Putamen (tissue), 1 donor: ENCODE data around the gene SRRM5.
"Not testable (repeated sequence)": the region's sequence is repeated elsewhere in the genome, so short reads cannot be mapped to it uniquely, and the experiment has no call there.

Experiments used
- DNase-seq: peaks from one replicate; pipeline ENCODE4 v3.0.0-alpha.2; 2016; ENCODE audit warnings: low spot score

SRRM5 gene

GRCh38 chr19:43591904-43592772, 19.8 kb upstream of the SRRM5 start:
- DNase-seq = no peak

DNA sequence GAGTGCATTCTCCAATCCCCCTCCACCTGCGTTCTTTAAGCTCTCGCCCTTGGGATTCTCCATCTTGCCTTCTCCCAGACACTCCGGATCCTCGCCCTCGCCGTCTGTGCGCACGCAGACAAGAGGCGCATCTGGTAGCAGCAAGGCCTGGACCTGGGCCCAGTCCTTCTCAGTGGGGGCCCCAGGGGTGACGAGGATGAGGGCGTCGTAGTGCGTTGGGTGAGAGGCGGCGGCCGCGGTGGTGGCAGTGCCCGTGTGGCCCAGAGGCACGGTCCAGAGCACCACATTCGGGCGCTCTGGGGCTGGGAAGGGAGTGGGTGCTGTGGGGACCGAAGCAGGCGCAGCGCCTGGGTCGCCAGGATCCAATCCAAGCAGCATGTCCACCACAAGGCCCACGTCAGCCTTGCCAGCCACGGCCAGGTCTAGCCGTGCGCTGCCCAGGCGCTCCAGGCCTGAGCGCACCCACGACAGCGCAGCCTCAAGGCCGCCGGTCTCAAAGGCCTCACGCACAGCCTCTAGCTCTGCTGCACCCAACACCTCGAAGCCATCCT, 19.0 kb upstream of the SRRM5 start:
- DNase-seq = no peak

DNA sequence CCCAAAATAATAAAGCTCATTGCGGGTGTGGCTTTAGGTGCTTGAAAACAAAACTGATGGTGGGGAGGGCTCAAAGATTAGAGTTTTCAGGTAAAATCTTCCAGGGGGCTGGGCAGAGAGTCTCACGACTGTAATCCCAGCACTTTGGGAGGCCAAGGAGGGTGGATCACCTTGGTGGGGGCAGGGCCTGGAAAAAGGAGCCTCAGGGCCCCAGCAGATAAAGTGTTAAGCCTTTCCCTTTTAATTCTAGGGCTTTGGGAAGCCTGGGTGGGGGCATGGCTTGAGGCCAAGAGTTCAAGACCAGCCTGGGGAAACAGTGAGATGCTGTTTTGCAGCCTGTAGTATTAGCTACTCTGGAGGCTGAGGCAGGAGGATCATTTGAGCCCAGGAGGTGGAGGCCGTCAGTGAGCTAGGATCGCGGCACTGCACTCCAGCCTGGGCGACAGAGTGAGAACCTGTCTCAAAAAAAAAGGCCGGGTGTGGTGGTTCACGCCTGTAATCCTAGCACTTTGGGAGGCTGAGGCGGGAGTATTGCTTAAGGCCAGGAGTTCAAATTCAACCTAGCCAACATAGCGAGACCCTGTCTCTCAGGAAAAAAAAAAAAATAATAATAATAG, 17.7 kb upstream of the SRRM5 start:
- no peak for DNase-seq

- DNase-seq = peak; percentile 47
Observed at GRCh38 chr19:43594710-43595604, 16.9 kb upstream of the SRRM5 start.

- DNase-seq = no peak
Observed at GRCh38 chr19:43595605-43595998, 16.3 kb upstream of the SRRM5 start.

DNA sequence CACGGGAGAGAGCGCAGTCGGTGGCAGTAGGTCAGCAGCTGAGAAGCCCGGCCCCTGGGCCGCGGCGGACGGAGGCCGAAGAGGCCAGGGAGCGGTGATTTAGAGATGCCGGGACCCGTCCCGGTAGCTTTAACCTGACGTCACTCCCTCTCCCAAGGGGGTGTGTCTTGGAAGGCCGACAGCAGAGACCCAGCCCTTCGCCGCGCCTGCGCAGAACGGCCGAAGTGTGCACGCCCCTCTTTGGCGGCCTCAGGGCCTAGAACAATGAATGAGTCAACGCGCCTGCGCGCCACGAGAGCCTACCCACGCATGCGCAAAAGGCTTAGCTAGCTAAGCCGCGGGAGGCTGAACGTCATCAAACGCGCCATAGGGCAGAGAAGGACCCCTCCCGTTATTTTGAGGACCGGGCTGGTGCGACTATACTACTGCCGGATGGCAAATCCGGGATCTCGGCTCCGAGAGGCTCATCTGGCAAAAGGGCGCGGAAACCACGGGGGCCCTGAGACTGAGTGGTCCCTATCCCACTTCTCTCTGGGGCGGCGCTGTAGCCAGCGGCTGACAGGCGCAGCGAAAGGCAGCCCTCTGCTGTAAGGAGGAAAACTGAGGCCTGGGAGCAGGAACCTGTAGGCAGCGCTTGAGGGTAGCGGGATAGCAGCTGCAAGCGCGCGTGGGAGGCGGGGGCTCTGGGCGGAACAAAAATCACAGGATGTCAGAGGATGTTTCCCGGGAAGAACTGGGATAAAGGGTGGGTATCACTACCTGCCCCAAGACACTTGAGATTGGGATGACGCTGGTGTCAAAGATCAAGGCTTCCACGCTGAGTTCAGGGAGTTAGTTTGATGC, 15.7 kb upstream of the SRRM5 start, which contains the start of the genes IRGQ and ZNF576:
IRGQ (minus strand) TSS at position 136 of the 843 bp plus-strand sequence. CDS start 796 bp downstream, outside the sequence.
ZNF576 (plus strand) TSS at position 597 of the 843 bp plus-strand sequence. CDS start 514 bp downstream, outside the sequence.
- peak; percentile 99 for DNase-seq

DNA sequence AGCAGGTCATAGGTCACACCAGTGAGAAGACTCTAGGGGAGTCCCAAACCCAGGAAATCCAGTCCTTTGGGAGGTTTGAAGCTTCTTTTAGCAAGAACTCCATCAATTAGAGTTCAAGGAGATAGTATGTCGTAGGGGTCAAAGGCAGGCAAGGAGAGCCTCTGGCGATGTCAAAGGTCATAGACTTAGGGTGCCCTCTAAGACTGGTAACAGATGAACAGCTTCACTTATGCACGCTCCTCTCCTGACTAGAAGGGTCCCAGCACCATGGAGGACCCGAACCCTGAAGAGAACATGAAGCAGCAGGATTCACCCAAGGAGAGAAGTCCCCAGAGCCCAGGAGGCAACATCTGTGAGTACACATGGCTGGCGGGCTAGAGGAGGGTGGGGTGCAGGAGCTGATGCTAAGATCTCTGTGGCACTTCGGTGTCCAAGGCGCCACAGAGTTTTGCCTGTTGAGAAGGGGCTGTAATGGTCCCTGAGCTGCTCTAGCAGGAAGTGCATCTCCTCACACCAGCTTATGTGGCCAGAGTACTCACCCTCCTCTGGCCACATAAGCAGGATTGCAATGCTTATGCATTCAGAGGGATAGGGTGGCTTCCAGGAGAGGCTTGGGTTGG, 14.9 kb upstream of the SRRM5 start:
- DNase-seq = no peak

GRCh38 chr19:43597876-43598275, 14.0 kb upstream of the SRRM5 start:
- DNase-seq = no peak

DNA sequence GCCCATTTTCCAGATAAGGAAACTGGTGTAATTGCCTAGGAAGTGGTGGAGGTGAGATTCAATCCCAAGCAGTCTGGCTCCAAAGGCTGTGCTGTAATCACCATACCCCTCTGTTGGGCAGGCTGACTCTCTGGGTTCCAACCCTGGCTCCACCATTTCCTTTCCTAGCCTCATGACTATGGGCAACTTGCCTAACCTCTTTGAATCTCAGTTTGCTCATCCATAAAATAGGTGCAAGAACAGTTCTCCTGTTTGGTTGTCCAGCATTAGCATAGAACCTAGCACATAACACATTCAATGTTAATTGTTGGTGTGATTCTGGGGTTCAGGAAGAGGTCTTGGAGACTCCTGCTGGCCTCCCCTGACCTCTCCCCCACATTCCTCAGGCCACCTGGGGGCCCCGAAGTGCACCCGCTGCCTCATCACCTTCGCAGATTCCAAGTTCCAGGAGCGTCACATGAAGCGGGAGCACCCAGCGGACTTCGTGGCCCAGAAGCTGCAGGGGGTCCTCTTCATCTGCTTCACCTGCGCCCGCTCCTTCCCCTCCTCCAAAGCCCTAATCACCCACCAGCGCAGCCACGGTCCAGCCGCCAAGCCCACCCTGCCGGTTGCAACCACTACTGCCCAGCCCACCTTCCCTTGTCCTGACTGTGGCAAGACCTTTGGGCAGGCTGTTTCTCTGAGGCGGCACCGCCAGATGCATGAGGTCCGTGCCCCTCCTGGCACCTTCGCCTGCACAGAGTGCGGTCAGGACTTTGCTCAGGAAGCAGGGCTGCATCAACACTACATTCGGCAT, 13.2 kb upstream of the SRRM5 start:
- no peak for DNase-seq

GRCh38 chr19:43599635-43600295, 12.1 kb upstream of the SRRM5 start:
- DNase-seq = no peak

- DNase-seq = not testable (repeated sequence)
Observed at GRCh38 chr19:43600326-43600725, 11.6 kb upstream of the SRRM5 start.

GRCh38 chr19:43605875-43606568, 5.9 kb upstream of the SRRM5 start:
- no peak for DNase-seq

DNA sequence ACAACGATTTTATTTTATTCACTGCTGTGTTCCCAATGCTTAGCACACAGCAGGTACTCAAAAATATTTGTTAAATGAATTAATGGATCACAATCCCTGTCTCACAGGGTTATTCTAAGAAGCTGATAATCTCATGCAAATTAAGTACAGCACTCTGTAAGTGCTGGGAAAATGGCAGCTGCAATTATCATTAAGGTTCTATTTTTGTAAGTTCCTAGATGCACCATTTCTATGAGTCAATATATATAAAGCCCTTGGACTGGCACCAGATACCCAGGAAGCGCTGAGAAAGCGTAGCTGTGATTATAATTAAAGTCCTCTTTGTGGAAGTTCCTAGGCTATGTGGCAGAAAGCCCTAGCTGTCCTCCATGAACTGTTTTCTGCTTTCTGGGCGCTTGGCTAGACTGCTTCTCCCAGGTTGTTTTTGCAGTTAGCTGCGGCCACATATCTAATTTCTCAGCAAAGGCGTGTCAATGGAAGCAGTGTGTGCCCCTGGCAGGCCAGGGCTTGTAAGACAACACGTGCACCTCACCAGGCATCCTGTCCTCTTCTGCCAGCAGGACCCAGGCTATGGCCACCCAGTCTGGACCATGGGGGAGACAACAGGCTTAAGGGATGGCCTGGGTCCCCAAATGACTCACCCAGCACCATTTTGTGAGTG, 5.2 kb upstream of the SRRM5 start:
- no peak for DNase-seq

GRCh38 chr19:43607238-43608205, 4.4 kb upstream of the SRRM5 start:
- no peak for DNase-seq

GRCh38 chr19:43609872-43610271, 2.0 kb upstream of the SRRM5 start:
- no peak for DNase-seq

DNA sequence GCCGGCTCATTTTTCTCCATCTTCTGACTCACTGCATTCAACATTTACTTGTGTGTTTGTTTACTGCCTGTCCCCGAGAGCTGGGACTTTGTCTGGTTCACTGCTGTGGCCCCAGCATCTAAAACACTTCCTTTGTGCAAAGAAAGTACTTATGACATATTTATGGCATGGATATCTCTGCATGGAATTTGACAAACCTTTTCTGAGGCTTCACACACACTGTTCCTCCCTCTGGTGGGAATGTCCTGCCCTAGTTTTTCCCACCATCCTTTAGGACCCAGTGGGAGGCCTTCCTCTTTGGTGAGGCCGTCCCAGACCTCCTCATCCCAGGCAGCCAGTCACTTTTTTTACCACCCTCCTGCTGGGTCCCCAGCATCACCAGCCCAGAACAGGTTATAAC, 1.4 kb upstream of the SRRM5 start:
- no peak for DNase-seq

DNA sequence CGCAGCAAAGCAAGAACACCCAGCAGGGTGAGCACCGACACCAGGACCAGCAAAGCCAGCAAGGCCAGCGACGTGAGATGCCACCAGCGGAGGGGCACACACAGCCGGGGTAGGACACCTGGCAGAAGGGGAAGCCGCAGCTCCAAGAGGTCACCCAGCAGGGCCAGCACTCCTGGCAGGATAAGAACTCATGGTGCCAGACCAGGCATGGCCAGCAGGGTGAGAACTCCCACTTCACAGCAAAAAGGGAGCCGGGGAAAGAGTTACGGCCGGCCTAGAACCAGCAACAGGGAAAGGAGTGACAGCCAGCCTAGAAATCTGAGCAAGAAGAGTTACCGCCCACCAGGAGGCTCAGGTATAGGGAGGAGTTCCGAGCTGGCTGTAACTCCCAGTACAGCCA, 486 bp downstream of the SRRM5 start:
- no peak for DNase-seq
